ENCODE data around the gene AP3S1. TPM values are rescaled to one million over a fixed set of nuclear protein-coding genes. Genes with fewer than 3 reads are reported as not detected.

The AP3S1 gene
- total RNA-seq, 1 donor = 126 TPM

DNA sequence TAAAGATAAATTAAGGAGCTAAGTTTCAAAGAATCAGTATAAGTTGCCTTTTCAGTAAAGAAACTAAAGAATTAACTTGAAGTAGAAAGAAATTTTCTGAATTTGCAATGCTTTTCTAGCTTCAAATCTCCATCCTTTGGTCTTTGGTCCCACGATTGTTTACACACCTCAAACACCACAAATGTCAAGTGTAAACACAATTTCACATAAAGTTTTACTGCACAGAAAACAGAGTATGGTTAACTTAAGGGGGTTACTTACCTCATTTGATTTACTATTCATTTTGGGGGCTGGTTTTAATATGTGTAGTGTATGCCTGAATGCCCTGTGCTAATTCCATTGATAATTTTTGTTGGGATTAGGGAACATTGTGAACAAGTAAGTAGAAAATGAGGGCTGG is 29.4 kb upstream of the AP3S1 start:
- no peak for DNase-seq (ENCODE audit: low read depth)
- TF ChIP-seq, protein P1, sequence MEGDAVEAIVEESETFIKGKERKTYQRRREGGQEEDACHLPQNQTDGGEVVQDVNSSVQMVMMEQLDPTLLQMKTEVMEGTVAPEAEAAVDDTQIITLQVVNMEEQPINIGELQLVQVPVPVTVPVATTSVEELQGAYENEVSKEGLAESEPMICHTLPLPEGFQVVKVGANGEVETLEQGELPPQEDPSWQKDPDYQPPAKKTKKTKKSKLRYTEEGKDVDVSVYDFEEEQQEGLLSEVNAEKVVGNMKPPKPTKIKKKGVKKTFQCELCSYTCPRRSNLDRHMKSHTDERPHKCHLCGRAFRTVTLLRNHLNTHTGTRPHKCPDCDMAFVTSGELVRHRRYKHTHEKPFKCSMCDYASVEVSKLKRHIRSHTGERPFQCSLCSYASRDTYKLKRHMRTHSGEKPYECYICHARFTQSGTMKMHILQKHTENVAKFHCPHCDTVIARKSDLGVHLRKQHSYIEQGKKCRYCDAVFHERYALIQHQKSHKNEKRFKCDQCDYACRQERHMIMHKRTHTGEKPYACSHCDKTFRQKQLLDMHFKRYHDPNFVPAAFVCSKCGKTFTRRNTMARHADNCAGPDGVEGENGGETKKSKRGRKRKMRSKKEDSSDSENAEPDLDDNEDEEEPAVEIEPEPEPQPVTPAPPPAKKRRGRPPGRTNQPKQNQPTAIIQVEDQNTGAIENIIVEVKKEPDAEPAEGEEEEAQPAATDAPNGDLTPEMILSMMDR (IDR thresholded peaks at IDR 0.05; ENCODE audit: insufficient read depth, low read depth, low read length) = no peak
- no peak overlapping the region for H3K4me3 ChIP-seq (ENCODE audit: low read depth, low read length)

DNA sequence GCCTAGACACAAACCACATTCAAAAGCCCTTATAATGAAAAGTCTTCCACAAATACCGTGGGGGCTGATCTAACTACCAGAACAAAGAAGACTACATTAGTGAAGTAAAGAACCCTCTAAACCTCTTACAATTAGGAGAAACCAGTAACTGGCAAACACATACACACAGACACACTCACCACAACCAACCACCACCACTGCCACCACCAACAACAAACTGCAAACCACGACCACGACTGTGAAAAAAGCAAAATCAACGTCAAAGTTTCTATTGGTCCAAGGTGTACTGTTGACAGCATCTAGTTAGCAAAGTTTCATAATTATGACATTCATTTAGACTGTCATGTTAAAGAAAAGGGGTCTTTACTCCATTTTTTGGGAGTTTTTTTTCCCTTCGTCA is 28.0 kb upstream of the AP3S1 start:
- DNase-seq (ENCODE audit: low read depth) = no peak
- no peak overlapping the region for H3K4me3 ChIP-seq (ENCODE audit: low read depth, low read length)
- TF ChIP-seq, protein P1 (IDR thresholded peaks at IDR 0.05; ENCODE audit: insufficient read depth, low read depth, low read length) = no peak

DNA sequence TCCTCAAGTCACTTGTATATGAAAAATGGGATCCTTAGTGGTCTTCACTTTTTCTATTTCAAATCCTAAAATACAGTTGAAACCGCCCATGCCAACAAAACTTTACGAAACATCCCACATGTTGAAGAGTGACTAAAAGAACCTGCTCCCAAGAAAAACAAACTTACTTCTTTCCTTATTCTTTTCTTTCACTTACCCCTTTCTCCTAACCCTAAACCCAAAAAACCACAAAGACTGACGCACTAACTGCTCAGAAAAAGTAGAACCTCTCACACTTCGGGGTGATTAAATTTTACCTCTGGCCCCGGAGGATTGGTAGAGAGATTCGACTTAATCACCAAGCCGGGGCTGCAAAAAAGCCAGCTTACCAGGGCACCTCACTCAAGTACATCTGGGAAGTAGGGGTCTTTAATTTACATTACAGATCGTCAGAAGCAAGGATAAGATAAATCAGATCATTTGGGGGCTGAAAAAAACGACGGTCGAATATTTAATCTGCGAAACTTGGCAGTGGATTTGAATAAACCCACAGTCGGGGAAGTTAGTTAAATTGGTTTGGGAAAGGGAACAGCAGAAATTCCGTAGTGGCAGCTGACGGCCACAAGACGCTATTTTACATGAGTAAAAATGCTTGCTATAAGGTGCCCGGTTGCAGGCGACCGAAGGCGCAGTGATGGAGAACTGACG is 26.6 kb upstream of the AP3S1 start:
- no peak for DNase-seq (ENCODE audit: low read depth)
- peak overlapping the region; percentile 55 for H3K4me3 ChIP-seq (ENCODE audit: low read depth, low read length)
- TF ChIP-seq, protein P1 (IDR thresholded peaks at IDR 0.05; ENCODE audit: insufficient read depth, low read depth, low read length) = no peak

DNA sequence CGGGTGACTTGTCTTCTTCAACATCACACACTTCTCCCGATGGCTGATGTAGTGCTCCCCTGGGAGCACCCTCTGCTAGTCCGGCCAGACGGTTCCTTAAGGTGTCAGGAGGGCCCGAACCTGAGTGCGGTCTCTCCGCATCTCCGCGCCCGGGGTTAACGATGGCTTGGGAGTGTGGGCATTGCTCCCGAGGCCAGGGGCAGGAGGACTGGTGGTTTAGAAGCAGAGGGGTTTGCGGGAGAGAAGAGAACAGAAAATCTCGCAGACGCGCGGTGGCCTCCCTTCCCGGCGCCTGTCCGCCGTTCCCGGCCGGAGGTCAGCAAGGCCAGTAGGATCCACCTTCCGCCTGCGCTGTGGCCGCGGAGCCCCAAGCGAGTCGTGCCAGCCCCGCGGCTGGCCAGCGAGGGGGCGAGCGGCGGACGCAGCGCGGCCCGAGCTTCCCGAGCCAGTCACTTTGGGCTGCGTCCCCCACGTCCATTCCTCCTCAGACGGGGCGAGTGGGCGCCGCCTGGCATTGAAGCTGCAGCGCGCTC is 26.0 kb upstream of the AP3S1 start:
- peak; percentile 1 for DNase-seq (ENCODE audit: low read depth)
- TF ChIP-seq, protein P1 (IDR thresholded peaks at IDR 0.05; ENCODE audit: insufficient read depth, low read depth, low read length) = no peak
- peak overlapping the region; percentile 55 for H3K4me3 ChIP-seq (ENCODE audit: low read depth, low read length)

DNA sequence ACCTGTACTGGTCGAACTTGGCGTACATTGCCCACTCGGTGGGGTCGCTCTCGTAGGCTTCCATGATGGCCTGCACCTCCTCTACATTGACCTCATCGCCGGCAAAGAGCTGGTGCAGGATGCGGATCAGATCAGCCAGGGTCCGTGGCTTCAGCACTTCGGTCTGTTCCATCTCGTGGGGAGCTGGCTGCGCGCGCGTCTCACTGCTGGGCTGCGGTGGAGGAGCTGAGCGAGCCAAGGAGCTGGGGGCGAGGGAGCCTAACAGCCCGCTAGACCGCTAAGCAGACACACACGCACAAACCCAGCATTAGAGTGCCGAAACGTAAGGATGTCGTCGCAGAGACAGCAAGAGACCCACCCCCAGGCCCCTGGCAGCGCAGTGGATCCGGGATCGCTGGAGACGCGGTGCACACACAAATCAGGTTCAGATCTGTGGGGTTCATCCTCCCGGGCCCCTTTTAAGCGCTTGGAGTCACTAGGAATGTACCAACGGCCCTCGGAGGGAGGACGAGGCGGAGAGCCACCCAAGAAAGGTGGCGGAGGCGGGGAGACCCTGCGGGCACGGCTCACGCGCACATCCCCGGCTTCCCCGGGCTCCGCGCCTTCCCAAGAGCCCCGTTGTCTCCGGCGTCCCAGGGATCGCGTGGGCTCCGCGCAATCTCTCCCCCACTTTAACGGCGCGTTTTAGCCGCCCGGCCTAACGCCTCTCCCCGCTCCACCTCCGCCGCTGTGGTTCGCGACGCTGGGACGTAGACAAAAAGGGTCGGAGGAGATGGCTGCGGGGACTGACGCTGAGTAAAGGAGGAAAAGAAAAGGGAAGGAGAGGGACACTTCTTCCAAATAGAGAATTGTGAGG is 25.3 kb upstream of the AP3S1 start, which contains the start of gene CDO1:
TSS of gene CDO1 (minus strand) at position 434 of the 856 bp plus-strand sequence. CDS start at position 172, 262 bp downstream.
- peak; percentile 43 for DNase-seq (ENCODE audit: low read depth)

DNA sequence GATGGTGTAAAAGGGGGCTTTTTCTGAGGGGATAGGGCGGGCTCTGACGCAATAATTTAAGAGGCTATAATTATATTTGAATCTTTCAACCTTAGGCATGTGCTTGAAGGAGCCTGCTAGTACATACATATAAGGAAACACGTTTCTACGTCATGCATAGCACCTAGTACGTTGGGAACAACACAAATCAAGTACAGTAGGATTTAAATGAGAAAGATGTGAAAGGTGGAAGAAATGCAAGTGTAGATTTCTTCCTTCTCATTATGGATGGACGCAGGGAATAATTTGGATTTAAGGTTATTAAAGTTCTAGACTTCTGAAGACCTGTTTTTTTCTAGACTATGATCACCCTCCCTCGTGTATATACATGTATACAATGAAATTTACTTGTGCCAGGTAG is 24.3 kb upstream of the AP3S1 start:
- H3K4me3 ChIP-seq (ENCODE audit: low read depth, low read length) = no peak overlapping the region
- DNase-seq (ENCODE audit: low read depth) = no peak
- TF ChIP-seq, protein P1 (IDR thresholded peaks at IDR 0.05; ENCODE audit: insufficient read depth, low read depth, low read length) = no peak

More for the DNA sequence above, 25.3 kb upstream of the AP3S1 start, which contains the start of gene CDO1:
- TF ChIP-seq, protein P1 (IDR thresholded peaks at IDR 0.05; ENCODE audit: insufficient read depth, low read depth, low read length) = no peak
- H3K4me3 ChIP-seq (ENCODE audit: low read depth, low read length) = peak within 1 kb of the TSS; percentile 55
